DND-41 (cell line): ENCODE measurements around the gene GPC6.

Source experiments
- ATAC-seq: fragments of 200-7000 bp; cut with Tn5 transposase; 3 replicates; pipeline ENCODE4 v1.9.1; 2021; ENCODE audit warnings: low read depth; ENCODE audit not compliant: insufficient read depth
- DNase-seq: peaks from one replicate; pipeline ENCODE4 v3.0.0-alpha.2; 2020
- H2AFZ ChIP-seq: 2 replicates; pipeline ENCODE4 v1.6.0; 2012; ENCODE audit warnings: low read depth, low read length
- H3K27ac ChIP-seq: 2 replicates; pipeline ENCODE4 v1.5.1; 2012; ENCODE audit warnings: low read length, inconsistent platforms
- H3K27me3 ChIP-seq: fragments of 200-600 bp; sonication (generic); 2 replicates; pipeline ENCODE4 v1.6.0; 2012; ENCODE audit warnings: low read length, mild to moderate bottlenecking, inconsistent platforms; ENCODE audit not compliant: insufficient read depth, poor library complexity
- H3K36me3 ChIP-seq: 2 replicates; pipeline ENCODE4 v1.5.1; 2012; ENCODE audit warnings: low read length, inconsistent platforms; ENCODE audit not compliant: insufficient read depth
- H3K4me1 ChIP-seq: 2 replicates; pipeline ENCODE4 v1.5.1; 2012; ENCODE audit warnings: mild to moderate bottlenecking, low read length; ENCODE audit not compliant: insufficient read depth
- H3K4me2 ChIP-seq: 2 replicates; pipeline ENCODE4 v1.6.0; 2012; ENCODE audit warnings: mild to moderate bottlenecking, moderate library complexity, low read length, inconsistent platforms; ENCODE audit not compliant: insufficient read depth
- H3K4me3 ChIP-seq, 2 experiments: fragments of 200-600 bp in 1 of 2; shearing (Covaris generic) in 1 of 2; 2 replicates each; pipeline ENCODE4 v1.5.1; 2012 to 2016; ENCODE audit warnings: inconsistent platforms in 2 of 2, low read length in 2 of 2, mild to moderate bottlenecking in 2 of 2, low read depth in 1 of 2, moderate library complexity in 1 of 2
- H3K79me2 ChIP-seq: 2 replicates; pipeline ENCODE4 v1.6.0; 2012; ENCODE audit warnings: low read length, inconsistent platforms; ENCODE audit not compliant: insufficient read depth
- H3K9ac ChIP-seq: 2 replicates; pipeline ENCODE4 v1.6.0; 2012; ENCODE audit warnings: low read depth, mild to moderate bottlenecking, inconsistent platforms, low read length, moderate library complexity
- H3K9me3 ChIP-seq: 2 replicates; pipeline ENCODE4 v1.5.1; 2012; ENCODE audit warnings: low read length, moderate library complexity, mild to moderate bottlenecking, inconsistent platforms; ENCODE audit not compliant: insufficient read depth, severe bottlenecking
- H4K20me1 ChIP-seq: 2 replicates; pipeline ENCODE4 v1.6.0; 2012; ENCODE audit warnings: low read length; ENCODE audit not compliant: insufficient read depth
- EZH2 ChIP-seq: IDR thresholded peaks from 3 replicates; pipeline ENCODE4 v1.6.1; 2012; ENCODE audit warnings: borderline replicate concordance, low read depth, mild to moderate bottlenecking, moderate library complexity, low read length, inconsistent platforms; ENCODE audit not compliant: severe bottlenecking
- TF ChIP-seq, protein P1 (sequence below): IDR thresholded peaks from 2 replicates; pipeline ENCODE4 v1.5.1; 2012; ENCODE audit warnings: borderline replicate concordance, low read length, moderate library complexity, mild to moderate bottlenecking; ENCODE audit not compliant: poor library complexity, severe bottlenecking; ENCODE audit errors: extremely low read depth

The GPC6 gene

DNA sequence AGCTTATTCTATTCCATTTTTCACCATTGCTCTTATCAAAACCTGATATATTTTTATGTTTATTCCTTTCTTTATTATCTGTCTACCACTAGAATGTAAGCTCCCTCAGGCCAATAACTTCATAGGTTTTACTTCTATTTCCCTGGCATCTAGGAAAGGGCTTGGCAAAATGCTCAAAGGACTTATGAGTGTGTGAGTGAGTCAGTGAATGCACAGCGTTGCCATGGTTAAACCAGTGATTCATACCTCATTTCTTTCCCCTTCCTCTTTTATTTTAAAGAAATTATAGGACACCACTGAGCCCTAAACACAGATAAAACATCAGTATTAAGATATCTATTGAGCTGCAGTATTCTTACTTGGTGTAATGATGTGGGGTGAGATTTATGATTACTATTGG is 162.1 kb downstream of the GPC6 start:
- no peak overlapping the region for H3K4me2 ChIP-seq
- ATAC-seq, result no peak
- no peak for DNase-seq
- no peak overlapping the region for H3K9ac ChIP-seq
- H3K27ac ChIP-seq, result no peak overlapping the region
- H3K79me2 ChIP-seq, result no peaks in the 10 kb centered on the region
- no peak overlapping the region for H3K4me3 ChIP-seq
- H2AFZ ChIP-seq, result no peak overlapping the region
- H3K9me3 ChIP-seq, result no peaks in the 10 kb centered on the region
- TF ChIP-seq, protein P1, sequence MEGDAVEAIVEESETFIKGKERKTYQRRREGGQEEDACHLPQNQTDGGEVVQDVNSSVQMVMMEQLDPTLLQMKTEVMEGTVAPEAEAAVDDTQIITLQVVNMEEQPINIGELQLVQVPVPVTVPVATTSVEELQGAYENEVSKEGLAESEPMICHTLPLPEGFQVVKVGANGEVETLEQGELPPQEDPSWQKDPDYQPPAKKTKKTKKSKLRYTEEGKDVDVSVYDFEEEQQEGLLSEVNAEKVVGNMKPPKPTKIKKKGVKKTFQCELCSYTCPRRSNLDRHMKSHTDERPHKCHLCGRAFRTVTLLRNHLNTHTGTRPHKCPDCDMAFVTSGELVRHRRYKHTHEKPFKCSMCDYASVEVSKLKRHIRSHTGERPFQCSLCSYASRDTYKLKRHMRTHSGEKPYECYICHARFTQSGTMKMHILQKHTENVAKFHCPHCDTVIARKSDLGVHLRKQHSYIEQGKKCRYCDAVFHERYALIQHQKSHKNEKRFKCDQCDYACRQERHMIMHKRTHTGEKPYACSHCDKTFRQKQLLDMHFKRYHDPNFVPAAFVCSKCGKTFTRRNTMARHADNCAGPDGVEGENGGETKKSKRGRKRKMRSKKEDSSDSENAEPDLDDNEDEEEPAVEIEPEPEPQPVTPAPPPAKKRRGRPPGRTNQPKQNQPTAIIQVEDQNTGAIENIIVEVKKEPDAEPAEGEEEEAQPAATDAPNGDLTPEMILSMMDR, result no peak
- TF ChIP-seq EZH2, result no peak
- H4K20me1 ChIP-seq, result no peaks in the 10 kb centered on the region
- H3K36me3 ChIP-seq, result no peaks in the 10 kb centered on the region
- H3K27me3 ChIP-seq, result no peaks in the 10 kb centered on the region
- H3K4me1 ChIP-seq, result no peaks in the 10 kb centered on the region

DNA sequence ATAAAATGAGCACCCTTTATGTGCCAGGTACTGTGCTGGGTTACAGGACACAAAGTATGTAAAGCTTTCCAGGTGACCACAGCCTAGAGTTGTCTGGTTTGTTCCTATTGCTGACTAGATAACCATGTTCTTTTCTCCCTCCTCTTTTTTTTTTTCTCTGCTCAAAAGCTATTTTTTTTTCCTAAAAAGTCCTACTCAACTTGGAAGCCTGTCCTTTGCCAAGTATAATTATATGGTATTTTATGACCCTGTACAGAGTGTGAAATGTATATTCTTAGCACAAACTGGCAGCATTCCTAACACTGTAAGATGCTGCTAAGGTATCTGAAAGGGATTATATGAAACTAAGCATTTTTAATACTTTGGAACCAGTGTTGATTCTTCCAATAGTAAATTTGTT is 171.0 kb downstream of the GPC6 start:
- ATAC-seq (no peak), DNase-seq (no peak)
- H3K36me3 ChIP-seq, result no peaks in the 10 kb centered on the region
- no peak overlapping the region for H3K9ac ChIP-seq
- no peak overlapping the region for H2AFZ ChIP-seq
- no peaks in the 10 kb centered on the region for H3K4me1 ChIP-seq
- no peaks in the 10 kb centered on the region for H3K79me2 ChIP-seq
- H3K27ac ChIP-seq, result no peak overlapping the region
- no peak overlapping the region for H3K4me3 ChIP-seq
- TF ChIP-seq EZH2, result no peak
- TF ChIP-seq, protein P1, result no peak
- no peak overlapping the region for H3K4me2 ChIP-seq
- no peaks in the 10 kb centered on the region for H3K27me3 ChIP-seq
- no peaks in the 10 kb centered on the region for H4K20me1 ChIP-seq
- H3K9me3 ChIP-seq, result no peaks in the 10 kb centered on the region

DNA sequence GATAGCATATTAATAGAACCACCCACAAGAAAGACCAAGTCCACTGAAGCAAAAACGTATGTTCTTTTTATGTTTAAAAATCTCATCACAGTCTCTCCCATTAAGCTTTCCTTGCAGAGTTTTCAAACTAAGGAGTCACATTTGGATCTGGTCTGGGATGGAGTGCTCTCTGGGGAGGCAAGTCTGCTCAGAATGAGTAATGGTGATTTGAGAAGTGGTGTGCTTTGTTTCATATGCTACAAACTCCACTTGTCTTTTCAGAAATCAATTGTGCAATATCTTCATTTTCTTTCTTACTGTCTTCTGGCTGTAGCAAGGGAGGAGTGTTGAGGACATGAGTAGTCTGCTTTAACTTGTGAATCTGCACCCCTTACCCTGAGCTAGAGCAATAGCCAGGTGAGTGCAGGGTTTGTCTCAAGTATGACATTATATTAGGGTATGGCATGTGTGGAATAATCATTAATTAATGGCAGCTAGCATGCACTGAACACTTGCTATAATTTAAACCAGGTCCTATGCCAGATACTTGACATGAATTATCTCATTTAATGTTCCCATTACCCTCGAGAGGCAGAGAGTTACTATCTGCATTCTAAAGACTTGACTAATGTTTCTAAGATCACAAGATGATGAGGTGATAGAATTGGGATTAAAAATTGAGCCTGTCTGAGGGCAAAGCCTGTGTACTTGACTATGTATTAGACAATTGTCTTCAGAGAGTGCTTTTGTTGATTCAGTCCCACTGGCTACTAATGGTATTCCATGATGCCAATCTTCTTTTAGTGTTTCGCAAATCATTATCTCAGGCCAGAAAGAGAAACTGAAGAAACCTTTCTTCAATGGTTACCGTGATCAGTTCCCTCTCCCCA is 171.8 kb downstream of the GPC6 start:
- Histone ChIP-seq H3K36me3 (no peaks in the 10 kb centered on the region), H3K4me3 (no peak overlapping the region), H3K9ac (no peak overlapping the region), H3K4me1 (no peaks in the 10 kb centered on the region), H3K4me2 (no peak overlapping the region), H3K27me3 (no peaks in the 10 kb centered on the region), H2AFZ (no peak overlapping the region), H3K9me3 (no peaks in the 10 kb centered on the region), H4K20me1 (no peaks in the 10 kb centered on the region), H3K79me2 (no peaks in the 10 kb centered on the region), H3K27ac (no peak overlapping the region)
- TF ChIP-seq, protein P1, result no peak
- TF ChIP-seq EZH2, result no peak
- ATAC-seq (no peak), DNase-seq (no peak)
